Stimulated activated CD8-positive, alpha-beta memory T cell treated with anti-CD3 and anti-CD28 coated beads, Interleukin-12 subunit alpha, Interleukin-12 subunit beta, amount 100 ng/mL, for 24 hours (primary cell): ENCODE data around the gene CRELD2.
"Not testable (repeated sequence)": the region's sequence is repeated elsewhere in the genome, so short reads cannot be mapped to it uniquely, and the experiment has no call there.

Experiments
- DNase-seq: peaks from one replicate; pipeline ENCODE4 v3.0.0-alpha.2; 2020; ENCODE audit errors: extremely low read depth

Gene CRELD2

GRCh38 chr22:49945042-49945794 lies 26.8 kb downstream of the CRELD2 start:
- DNase-seq = not testable (repeated sequence)

- DNase-seq = no peak
These were observed 28.3 kb downstream of the CRELD2 start for GRCh38 chr22:49946612-49947295.

GRCh38 chr22:49947296-49947622 lies 28.8 kb downstream of the CRELD2 start:
- no peak for DNase-seq

GRCh38 chr22:49948116-49948957 lies 29.9 kb downstream of the CRELD2 start:
- DNase-seq = no peak

GRCh38 chr22:49948958-49949913 lies 30.8 kb downstream of the CRELD2 start:
- DNase-seq = no peak

GRCh38 chr22:49949914-49950292 lies 31.5 kb downstream of the CRELD2 start:
- DNase-seq = no peak

- no peak for DNase-seq
These were observed 32.1 kb downstream of the CRELD2 start for GRCh38 chr22:49950396-49950994.

- no peak for DNase-seq
These were observed 32.7 kb downstream of the CRELD2 start for GRCh38 chr22:49951000-49951677.

- no peak for DNase-seq
These were observed 33.2 kb downstream of the CRELD2 start for GRCh38 chr22:49951678-49951985.

- DNase-seq = no peak
These were observed 33.8 kb downstream of the CRELD2 start for GRCh38 chr22:49951986-49952896.

GRCh38 chr22:49953027-49953679 lies 34.7 kb downstream of the CRELD2 start:
- DNase-seq = no peak

GRCh38 chr22:49953680-49954344 lies 35.4 kb downstream of the CRELD2 start:
- no peak for DNase-seq

GRCh38 chr22:49954354-49954753 lies 35.9 kb downstream of the CRELD2 start:
- DNase-seq = no peak

GRCh38 chr22:49954991-49955580 lies 36.7 kb downstream of the CRELD2 start:
- DNase-seq = no peak

GRCh38 chr22:49955581-49956417 lies 37.4 kb downstream of the CRELD2 start:
- no peak for DNase-seq

GRCh38 chr22:49956418-49956770 lies 38.0 kb downstream of the CRELD2 start:
- no peak for DNase-seq
